Neural crest cell (in vitro differentiated cells): ENCODE measurements around the gene WDR77. TPM values are rescaled to one million over a fixed set of nuclear protein-coding genes. Genes with fewer than 3 reads are reported as not detected.

Experiments
- DNase-seq: peaks from one replicate; pipeline ENCODE4 v3.0.0; 2021; ENCODE audit warnings: low read depth, mixed read lengths, low spot score
- H3K27ac Mint-ChIP-seq: one replicate; pipeline ENCODE4 v1.8.0; 2021; ENCODE audit warnings: mild to moderate bottlenecking, mixed read lengths; ENCODE audit not compliant: unreplicated experiment
- H3K27me3 Mint-ChIP-seq: 2 replicates; pipeline ENCODE4 v1.8.0; 2021; ENCODE audit warnings: low read depth, mild to moderate bottlenecking, mixed read lengths
- H3K36me3 Mint-ChIP-seq: 2 replicates; pipeline ENCODE4 v1.8.0; 2021; ENCODE audit warnings: low read depth, mild to moderate bottlenecking, mixed read lengths
- H3K4me1 Mint-ChIP-seq: 2 replicates; pipeline ENCODE4 v1.8.0; 2021; ENCODE audit warnings: mixed read lengths
- H3K4me3 Mint-ChIP-seq: one replicate; pipeline ENCODE4 v1.8.0; 2021; ENCODE audit warnings: mild to moderate bottlenecking, mixed read lengths
- H3K9me3 Mint-ChIP-seq: 2 replicates; pipeline ENCODE4 v1.8.0; 2021; ENCODE audit warnings: mixed read lengths
- total RNA-seq: library from RNA; stranded (reverse); gene quantifications from 2 replicates; pipeline ENCODE4 v1.2.1, GENCODE V29; 2021
- TF ChIP-seq, protein P1 (sequence below): fragments of 200-600 bp; sonication (generic); conservative IDR thresholded peaks from 2 replicates; pipeline ENCODE4 v1.5.0; 2021; ENCODE audit warnings: antibody characterized with exemption, mild to moderate bottlenecking

WDR77 gene
- total RNA-seq, 1 donor from 2014 or later = 58.7 TPM

DNA sequence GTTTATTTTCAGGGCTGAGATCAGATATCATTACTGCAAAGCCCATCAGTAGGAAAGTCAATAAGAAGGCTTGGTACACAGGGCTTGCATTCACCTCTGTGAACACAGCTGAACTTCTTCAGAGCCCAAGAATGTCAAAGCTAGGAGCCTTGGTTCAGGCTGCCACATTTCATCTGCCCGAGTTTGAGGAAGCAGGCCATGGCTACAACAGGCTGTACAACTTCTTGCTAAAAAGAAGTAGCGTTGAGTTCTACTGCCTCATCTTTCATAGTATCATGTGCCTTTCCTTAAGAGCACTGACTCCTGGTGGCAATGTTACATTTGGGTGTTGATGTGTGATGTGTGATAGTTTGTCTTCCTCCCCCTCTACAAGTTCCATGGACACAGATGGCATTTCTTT is 34.8 kb upstream of the WDR77 start:
- TF ChIP-seq, protein P1, sequence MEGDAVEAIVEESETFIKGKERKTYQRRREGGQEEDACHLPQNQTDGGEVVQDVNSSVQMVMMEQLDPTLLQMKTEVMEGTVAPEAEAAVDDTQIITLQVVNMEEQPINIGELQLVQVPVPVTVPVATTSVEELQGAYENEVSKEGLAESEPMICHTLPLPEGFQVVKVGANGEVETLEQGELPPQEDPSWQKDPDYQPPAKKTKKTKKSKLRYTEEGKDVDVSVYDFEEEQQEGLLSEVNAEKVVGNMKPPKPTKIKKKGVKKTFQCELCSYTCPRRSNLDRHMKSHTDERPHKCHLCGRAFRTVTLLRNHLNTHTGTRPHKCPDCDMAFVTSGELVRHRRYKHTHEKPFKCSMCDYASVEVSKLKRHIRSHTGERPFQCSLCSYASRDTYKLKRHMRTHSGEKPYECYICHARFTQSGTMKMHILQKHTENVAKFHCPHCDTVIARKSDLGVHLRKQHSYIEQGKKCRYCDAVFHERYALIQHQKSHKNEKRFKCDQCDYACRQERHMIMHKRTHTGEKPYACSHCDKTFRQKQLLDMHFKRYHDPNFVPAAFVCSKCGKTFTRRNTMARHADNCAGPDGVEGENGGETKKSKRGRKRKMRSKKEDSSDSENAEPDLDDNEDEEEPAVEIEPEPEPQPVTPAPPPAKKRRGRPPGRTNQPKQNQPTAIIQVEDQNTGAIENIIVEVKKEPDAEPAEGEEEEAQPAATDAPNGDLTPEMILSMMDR = no peak
- no peaks in the 10 kb centered on the region for H3K9me3 Mint-ChIP-seq
- H3K27ac Mint-ChIP-seq = no peak overlapping the region
- no peaks in the 10 kb centered on the region for H3K36me3 Mint-ChIP-seq
- no peak for DNase-seq
- peaks cover 5% of the 10 kb centered on the region for H3K27me3 Mint-ChIP-seq
- no peak overlapping the region for H3K4me3 Mint-ChIP-seq
- no peaks in the 10 kb centered on the region for H3K4me1 Mint-ChIP-seq

DNA sequence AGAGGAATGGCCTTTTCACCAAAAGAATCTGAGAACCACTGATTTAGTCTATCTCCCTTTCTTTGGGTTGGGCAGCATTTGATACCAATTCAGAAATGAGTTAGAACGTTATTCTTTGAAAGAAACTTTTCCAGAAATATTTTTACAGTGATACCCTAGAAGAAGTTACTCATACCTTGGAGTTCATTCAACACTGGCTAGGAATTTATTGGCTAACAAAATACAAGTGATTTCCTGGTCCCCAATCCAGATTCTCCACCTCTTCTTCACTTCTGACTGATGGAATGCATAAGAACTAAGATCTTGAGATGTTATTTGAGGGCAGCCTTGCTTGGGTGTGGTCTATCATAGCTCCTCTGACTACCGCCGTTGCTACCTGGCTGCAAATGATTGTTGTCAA is 34.1 kb upstream of the WDR77 start:
- no peak overlapping the region for H3K27ac Mint-ChIP-seq
- no peaks in the 10 kb centered on the region for H3K4me1 Mint-ChIP-seq
- no peaks in the 10 kb centered on the region for H3K9me3 Mint-ChIP-seq
- no peak overlapping the region for H3K4me3 Mint-ChIP-seq
- DNase-seq = no peak
- TF ChIP-seq, protein P1 = no peak
- H3K27me3 Mint-ChIP-seq = peaks cover 5% of the 10 kb centered on the region
- H3K36me3 Mint-ChIP-seq = no peaks in the 10 kb centered on the region

DNA sequence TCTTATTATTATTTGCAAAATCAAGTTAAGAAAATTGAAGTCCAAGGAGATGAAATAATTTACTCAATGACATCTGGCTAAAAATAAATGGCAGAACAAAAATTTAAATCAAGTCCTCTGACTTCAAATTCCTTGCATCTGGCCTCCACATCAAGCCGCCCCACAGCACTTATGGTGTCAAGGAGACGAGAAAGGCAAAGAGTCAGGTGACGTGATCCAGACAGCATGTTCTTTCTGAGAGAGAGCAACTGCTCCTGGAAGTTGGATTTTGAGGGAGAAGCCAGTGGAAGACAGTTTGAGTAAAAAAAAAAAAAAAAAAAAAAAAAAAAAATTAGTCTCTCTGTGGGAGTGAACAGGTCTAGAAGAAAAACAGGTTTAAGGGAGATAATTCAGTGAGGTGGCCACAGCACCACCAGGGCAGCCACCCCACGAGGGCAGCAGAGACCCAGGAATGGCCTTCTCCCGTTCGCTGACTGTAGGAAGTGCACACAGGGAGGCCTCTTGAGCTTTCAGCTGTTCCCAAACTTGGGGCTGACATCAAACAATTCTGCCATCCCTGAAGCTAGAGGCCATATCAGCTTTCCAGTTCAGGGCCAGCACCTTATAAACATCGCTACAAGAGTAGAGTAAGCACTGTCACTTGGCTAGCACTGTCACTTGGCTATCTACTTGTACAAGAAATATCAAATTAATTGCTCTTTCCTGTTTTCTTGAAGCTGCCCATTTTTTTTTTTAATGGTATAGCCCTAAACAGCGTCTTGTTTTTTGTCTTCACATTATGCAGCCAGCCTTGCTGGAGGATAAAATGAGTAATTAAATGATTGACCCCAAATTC is 32.5 kb upstream of the WDR77 start:
- Mint-ChIP-seq H3K27me3 (peaks cover 5% of the 10 kb centered on the region), H3K9me3 (no peaks in the 10 kb centered on the region), H3K27ac (no peak overlapping the region), H3K4me1 (no peaks in the 10 kb centered on the region), H3K4me3 (no peak overlapping the region), H3K36me3 (no peaks in the 10 kb centered on the region)
- TF ChIP-seq, protein P1 = peak; percentile 74
- peak; percentile 47 for DNase-seq

DNA sequence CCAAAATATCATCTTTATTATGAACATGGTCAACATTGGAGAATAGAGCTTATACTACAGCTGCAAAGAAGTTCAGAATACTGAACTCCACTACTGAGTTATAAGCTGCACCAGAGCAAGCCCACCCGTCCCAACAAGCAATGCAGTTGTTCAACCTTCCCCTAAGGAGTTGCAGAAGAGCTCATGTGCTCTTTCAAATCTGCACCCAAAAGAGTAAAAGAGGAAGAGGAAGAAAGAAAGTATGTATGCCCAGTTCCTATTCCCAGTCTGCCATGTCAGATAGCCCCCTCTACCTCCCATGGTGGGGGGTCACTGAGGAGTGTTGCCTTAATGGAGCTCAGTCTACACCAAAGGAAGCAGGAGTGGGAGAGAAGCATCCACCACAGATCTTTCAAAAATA is 31.6 kb upstream of the WDR77 start:
- no peak overlapping the region for H3K4me3 Mint-ChIP-seq
- H3K9me3 Mint-ChIP-seq = no peaks in the 10 kb centered on the region
- peaks cover 5% of the 10 kb centered on the region for H3K27me3 Mint-ChIP-seq
- no peak for DNase-seq
- H3K4me1 Mint-ChIP-seq = no peaks in the 10 kb centered on the region
- H3K27ac Mint-ChIP-seq = no peak overlapping the region
- TF ChIP-seq, protein P1 = no peak
- H3K36me3 Mint-ChIP-seq = no peaks in the 10 kb centered on the region

DNA sequence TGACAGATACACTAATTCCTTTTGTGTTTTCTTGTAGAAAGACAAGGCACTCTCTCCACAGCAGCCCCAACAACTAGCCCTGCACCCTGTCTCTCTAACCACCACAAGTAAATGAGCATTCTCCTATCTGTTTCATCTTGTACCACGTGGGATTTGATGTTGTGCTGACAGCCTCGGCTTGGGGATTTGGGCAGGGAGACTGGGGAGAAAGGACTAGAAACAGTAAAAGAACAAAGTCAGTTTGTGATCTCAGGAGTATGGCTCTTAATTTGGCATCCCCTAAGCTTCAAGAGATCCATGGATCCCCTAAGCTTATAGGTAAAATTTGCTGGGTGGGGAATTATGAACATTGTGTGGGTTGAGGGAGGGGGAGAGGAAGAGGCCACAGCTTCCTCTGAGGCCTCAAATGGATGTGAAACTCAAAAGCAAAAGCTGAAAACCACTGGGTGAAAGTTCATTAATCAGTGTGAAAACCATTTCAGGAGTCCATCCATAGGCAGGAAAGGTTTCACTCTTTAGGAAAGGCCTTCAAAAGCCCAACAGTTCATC is 27.8 kb upstream of the WDR77 start:
- TF ChIP-seq, protein P1 = no peak
- Mint-ChIP-seq H3K4me3 (no peak overlapping the region), H3K36me3 (no peaks in the 10 kb centered on the region), H3K27me3 (peaks cover 5% of the 10 kb centered on the region), H3K9me3 (no peaks in the 10 kb centered on the region), H3K4me1 (no peaks in the 10 kb centered on the region), H3K27ac (peak overlapping the region; percentile 5)
- DNase-seq = no peak
